Esophagus squamous epithelium (tissue), 5 donors: ENCODE results near the gene RPL18. TPM values are rescaled to one million over a fixed set of nuclear protein-coding genes. Genes with fewer than 3 reads are reported as not detected.

Experiments
- DNase-seq: peaks from one replicate; lab custom pipeline; 2025; lab: John Stamatoyannopoulos, UW
- H3K27ac ChIP-seq, 4 donors: fragments of 200-600 bp; sonication (generic); one replicate each; pipeline ENCODE4 v1.5.1; 2016 to 2019; ENCODE audit warnings: mild to moderate bottlenecking in 1 of 4
- H3K27me3 ChIP-seq, 4 donors: fragments of 200-600 bp; sonication (generic); 1 replicate in 3 of 4; 2 replicates in 1 of 4; pipeline versions ENCODE4 v1.5.1 to v1.6.0; 2017 to 2021; ENCODE audit warnings: antibody characterized with exemption in 1 of 4
- H3K36me3 ChIP-seq, 3 donors: fragments of 200-600 bp; sonication (generic); one replicate each; pipeline ENCODE4 v1.5.1; 2016 to 2019
- H3K4me1 ChIP-seq, 3 donors: fragments of 200-600 bp; sonication (generic); one replicate each; pipeline ENCODE4 v1.5.1; 2017 to 2019
- H3K4me3 ChIP-seq, 4 donors: fragments of 200-600 bp; sonication (generic); 1 replicate in 3 of 4; 2 replicates in 1 of 4; pipeline ENCODE4 v1.5.1; 2016 to 2019; ENCODE audit warnings: mild to moderate bottlenecking in 2 of 4, moderate library complexity in 1 of 4
- H3K9me3 ChIP-seq, 3 donors: fragments of 200-600 bp; sonication (generic); one replicate each; pipeline ENCODE4 v1.5.1; 2016 to 2019
- POLR2A ChIP-seq, 4 donors: fragments of 450-650 bp; IDR thresholded peaks; one replicate each; pipeline ENCODE4 v1.6.1; 2017; ENCODE audit warnings: antibody characterized with exemption in 4 of 4, mild to moderate bottlenecking in 4 of 4, moderate library complexity in 3 of 4
- WGBS, 2 donors: methylation state at CpG; one replicate each; pipeline ENCODE4 v1.1.5; 2018; 5-methylcytosine and 5-hydroxymethylcytosine counted together
- intact Hi-C: fragments of 100-400 bp; cut with DNase I; formaldehyde crosslinking; loops from one replicate; pipeline ENCODE4 v1.15.0; 2022
- total RNA-seq, 4 donors: library from RNA; depleted of rRNA; stranded (reverse); fragments of >200 nt; gene quantifications; one replicate each; pipeline ENCODE4 v1.1.0, GENCODE V29; 2016
- TF ChIP-seq, protein P1 (sequence below), 6 experiments: fragments of 450-650 bp in 4 of 6; fragments of 200-600 bp in 2 of 6; sonication (generic) in 2 of 6; IDR thresholded peaks; one replicate each; pipeline ENCODE4 v1.5.1; 2016 to 2019; ENCODE audit warnings: antibody characterized with exemption in 6 of 6, mild to moderate bottlenecking in 4 of 6, moderate library complexity in 4 of 6
- donor health status: DM: yes; HTN: yes; CAD: no.

Gene RPL18
- total RNA-seq, 4 donors from 2014 or later: 1,870 to 2,808 (median 2,491) TPM

DNA sequence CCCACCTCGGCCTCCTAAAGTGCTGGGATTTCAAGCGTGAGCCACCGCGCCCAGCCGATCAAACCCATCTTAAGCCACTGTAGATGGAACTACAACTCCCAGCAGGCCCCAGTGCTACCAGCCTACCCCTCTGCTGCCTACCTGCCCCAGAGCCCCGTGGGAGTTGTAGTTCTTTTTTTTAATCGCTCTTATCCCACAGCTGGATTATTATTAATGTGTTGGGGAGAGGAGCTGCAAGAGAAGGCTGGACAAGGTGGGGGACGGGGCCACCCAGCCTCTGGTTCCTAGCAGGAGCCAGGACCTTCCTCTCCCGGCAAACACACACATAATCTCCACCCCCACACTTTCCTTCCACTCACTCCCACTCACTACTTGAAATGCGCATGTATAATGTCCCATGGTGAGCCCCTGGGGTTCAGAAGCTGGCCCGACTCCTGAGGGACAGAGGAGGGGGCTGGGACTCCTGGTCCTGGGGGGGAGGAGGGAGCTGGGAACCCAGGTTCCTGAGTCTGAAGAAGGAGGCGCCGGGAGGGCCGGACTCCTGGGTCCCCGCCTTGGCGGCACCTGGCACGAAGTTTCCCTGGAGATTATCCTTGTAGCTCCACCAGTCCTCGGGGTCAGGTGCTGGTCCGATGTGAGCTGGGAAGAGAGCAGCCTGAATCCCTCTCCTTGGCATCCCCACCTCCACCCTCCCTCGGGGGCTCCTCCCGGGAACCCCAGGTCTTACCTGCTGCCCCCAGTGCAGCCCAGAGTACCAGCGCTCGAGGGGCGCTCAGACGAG lies 26.1 kb upstream of the RPL18 start:
- H3K4me3 ChIP-seq: peak overlapping the region; percentile 34 to 80 (median 60)
- H3K27ac ChIP-seq: peak overlapping the region; percentile 85 to 94 (median 91)
- intact Hi-C loops: no loop called here
- no peak for DNase-seq
- H3K9me3 ChIP-seq: no peaks in the 10 kb centered on the region
- TF ChIP-seq POLR2A (IDR thresholded peaks at IDR 0.05): peak in 2 of 4 donors; percentile 7 to 27
- TF ChIP-seq, protein P1, sequence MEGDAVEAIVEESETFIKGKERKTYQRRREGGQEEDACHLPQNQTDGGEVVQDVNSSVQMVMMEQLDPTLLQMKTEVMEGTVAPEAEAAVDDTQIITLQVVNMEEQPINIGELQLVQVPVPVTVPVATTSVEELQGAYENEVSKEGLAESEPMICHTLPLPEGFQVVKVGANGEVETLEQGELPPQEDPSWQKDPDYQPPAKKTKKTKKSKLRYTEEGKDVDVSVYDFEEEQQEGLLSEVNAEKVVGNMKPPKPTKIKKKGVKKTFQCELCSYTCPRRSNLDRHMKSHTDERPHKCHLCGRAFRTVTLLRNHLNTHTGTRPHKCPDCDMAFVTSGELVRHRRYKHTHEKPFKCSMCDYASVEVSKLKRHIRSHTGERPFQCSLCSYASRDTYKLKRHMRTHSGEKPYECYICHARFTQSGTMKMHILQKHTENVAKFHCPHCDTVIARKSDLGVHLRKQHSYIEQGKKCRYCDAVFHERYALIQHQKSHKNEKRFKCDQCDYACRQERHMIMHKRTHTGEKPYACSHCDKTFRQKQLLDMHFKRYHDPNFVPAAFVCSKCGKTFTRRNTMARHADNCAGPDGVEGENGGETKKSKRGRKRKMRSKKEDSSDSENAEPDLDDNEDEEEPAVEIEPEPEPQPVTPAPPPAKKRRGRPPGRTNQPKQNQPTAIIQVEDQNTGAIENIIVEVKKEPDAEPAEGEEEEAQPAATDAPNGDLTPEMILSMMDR (IDR thresholded peaks at IDR 0.05): no peak
- H3K36me3 ChIP-seq: no peaks in the 10 kb centered on the region
- 0 to 4% methylated on average over 15 of the region's 25 CpGs for WGBS, 2 donors
- peaks cover 7 to 45% (median 18%) of the 10 kb centered on the region in 3 donors for H3K4me1 ChIP-seq
- H3K27me3 ChIP-seq: no peaks in the 10 kb centered on the region

DNA sequence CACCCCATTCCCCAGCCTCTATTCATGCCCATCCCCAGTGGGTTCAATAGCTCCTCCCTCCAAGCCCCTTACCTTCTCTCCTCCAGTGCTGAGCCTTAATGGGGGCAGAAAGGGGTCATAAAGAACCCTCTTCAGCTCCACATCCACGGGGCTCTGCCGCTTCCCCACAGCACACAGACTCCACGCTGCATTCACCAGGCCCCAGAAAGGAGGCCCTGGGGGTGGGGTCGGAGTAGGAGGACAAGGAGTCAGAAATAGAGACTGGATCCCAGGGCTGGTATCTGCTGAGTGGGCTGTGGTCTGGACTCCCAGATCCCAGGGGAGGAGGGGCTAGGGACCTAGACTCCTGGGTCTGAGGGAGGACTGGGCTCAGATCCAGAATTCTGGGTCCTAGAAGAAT lies 25.4 kb upstream of the RPL18 start:
- Histone ChIP-seq H3K4me1 (peaks cover 7 to 45% (median 13%) of the 10 kb centered on the region in 3 donors), H3K36me3 (no peaks in the 10 kb centered on the region), H3K4me3 (peak overlapping the region in 2 of 4 donors; percentile 59 to 80), H3K9me3 (no peaks in the 10 kb centered on the region), H3K27ac (peak overlapping the region in 2 of 4 donors; percentile 91), H3K27me3 (no peaks in the 10 kb centered on the region)
- whole genome bisulfite sequencing, 2 donors: 67% methylated on average over 4 of the region's 4 CpGs; no CpG with 5 or more reads in 1 of the 2 donors
- DNase-seq: no peak
- TF ChIP-seq, protein P1 (IDR thresholded peaks at IDR 0.05): no peak
- no peak for TF ChIP-seq POLR2A (IDR thresholded peaks at IDR 0.05)
- intact Hi-C loops: no loop called here

DNA sequence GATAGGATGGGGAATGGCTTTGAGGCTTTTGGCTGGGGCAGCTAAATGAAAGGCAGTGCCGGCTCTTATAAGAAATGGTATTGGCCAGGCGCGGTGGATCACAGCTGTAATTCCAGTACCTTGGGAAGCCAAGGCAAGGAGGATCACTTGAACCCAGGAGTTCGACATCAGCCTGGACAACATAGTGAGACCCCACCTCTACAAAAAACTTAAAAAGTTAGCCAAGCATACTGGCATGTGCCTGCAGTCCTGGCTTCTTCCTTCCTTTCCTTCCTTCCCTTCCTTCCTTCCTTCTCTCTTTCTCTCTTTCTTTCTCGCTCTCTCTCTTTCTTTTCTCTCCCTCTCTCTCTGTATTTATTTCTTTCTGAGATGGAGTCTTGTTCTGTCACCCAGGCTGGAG lies 23.9 kb upstream of the RPL18 start:
- Histone ChIP-seq H3K27ac (no peak overlapping the region), H3K4me1 (peaks cover 15 to 51% (median 16%) of the 10 kb centered on the region in 3 donors), H3K27me3 (no peaks in the 10 kb centered on the region), H3K36me3 (no peaks in the 10 kb centered on the region), H3K4me3 (no peak overlapping the region), H3K9me3 (no peaks in the 10 kb centered on the region)
- intact Hi-C loops: no loop called here
- DNase-seq: no peak
- TF ChIP-seq, protein P1 (IDR thresholded peaks at IDR 0.05): no peak
- no peak for TF ChIP-seq POLR2A (IDR thresholded peaks at IDR 0.05)
- 88 to 89% methylated on average over 5 of the region's 5 CpGs for WGBS, 2 donors

DNA sequence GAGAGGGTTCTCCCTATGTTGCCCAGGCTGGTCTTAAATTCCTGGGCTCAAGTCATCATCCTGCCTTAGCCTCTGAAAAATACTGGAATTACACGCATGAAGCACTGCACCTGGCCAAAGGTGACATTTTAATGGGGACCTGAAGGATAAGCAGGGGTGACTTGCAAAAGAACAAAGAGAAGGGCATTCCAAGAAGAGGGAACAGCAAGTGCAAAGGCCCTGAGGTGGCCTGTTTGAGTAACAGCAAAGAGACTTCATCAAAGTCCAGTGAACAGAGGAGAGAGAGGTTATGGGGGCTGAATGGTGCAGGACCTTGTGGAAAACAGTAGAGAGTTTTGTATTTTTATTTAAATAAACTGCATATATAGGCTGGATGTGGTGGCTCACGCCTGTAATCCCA lies 22.9 kb upstream of the RPL18 start:
- 72 to 73% methylated on average over 2 of the region's 2 CpGs for WGBS, 2 donors
- Histone ChIP-seq H3K36me3 (no peaks in the 10 kb centered on the region), H3K4me3 (no peak overlapping the region), H3K4me1 (peaks cover 16 to 51% (median 16%) of the 10 kb centered on the region in 3 donors), H3K27ac (no peak overlapping the region), H3K27me3 (no peaks in the 10 kb centered on the region), H3K9me3 (no peaks in the 10 kb centered on the region)
- no peak for TF ChIP-seq POLR2A (IDR thresholded peaks at IDR 0.05)
- TF ChIP-seq, protein P1 (IDR thresholded peaks at IDR 0.05): no peak
- intact Hi-C loops: no loop called here
- no peak for DNase-seq
